ENCODE measurements around the gene RAPGEF2. TPM values are rescaled to one million over a fixed set of nuclear protein-coding genes. Genes with fewer than 3 reads are reported as not detected.

Gene RAPGEF2
- total RNA-seq, 1 experiment from 2014 or later = 23.8 TPM

- intact Hi-C loops (cut with micrococcal nuclease; ENCODE audit: unreplicated experiment) = no loop called here
- Mint-ChIP-seq H3K4me3 (ENCODE audit: low read depth, unreplicated experiment) (no peak overlapping the region), H3K4me1 (ENCODE audit: low read depth, unreplicated experiment) (peaks cover 8% of the 10 kb centered on the region), H3K27ac (ENCODE audit: unreplicated experiment) (no peak overlapping the region), H3K36me3 (ENCODE audit: insufficient read depth, unreplicated experiment) (no peaks in the 10 kb centered on the region), H3K27me3 (ENCODE audit: unreplicated experiment) (no peaks in the 10 kb centered on the region), H3K9me3 (ENCODE audit: low read depth, unreplicated experiment) (no peaks in the 10 kb centered on the region)
- no TSS peak for BruUV-seq (replicated peaks)
- DNase-seq = no peak
- TF ChIP-seq, protein P1, sequence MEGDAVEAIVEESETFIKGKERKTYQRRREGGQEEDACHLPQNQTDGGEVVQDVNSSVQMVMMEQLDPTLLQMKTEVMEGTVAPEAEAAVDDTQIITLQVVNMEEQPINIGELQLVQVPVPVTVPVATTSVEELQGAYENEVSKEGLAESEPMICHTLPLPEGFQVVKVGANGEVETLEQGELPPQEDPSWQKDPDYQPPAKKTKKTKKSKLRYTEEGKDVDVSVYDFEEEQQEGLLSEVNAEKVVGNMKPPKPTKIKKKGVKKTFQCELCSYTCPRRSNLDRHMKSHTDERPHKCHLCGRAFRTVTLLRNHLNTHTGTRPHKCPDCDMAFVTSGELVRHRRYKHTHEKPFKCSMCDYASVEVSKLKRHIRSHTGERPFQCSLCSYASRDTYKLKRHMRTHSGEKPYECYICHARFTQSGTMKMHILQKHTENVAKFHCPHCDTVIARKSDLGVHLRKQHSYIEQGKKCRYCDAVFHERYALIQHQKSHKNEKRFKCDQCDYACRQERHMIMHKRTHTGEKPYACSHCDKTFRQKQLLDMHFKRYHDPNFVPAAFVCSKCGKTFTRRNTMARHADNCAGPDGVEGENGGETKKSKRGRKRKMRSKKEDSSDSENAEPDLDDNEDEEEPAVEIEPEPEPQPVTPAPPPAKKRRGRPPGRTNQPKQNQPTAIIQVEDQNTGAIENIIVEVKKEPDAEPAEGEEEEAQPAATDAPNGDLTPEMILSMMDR (IDR thresholded peaks at IDR 0.05; ENCODE audit: unreplicated experiment) = no peak
- CTCF ChIA-PET = no interaction called here
These were observed 180.1 kb downstream of the RAPGEF2 start for GRCh38 chr4:159282944-159283343.

DNA sequence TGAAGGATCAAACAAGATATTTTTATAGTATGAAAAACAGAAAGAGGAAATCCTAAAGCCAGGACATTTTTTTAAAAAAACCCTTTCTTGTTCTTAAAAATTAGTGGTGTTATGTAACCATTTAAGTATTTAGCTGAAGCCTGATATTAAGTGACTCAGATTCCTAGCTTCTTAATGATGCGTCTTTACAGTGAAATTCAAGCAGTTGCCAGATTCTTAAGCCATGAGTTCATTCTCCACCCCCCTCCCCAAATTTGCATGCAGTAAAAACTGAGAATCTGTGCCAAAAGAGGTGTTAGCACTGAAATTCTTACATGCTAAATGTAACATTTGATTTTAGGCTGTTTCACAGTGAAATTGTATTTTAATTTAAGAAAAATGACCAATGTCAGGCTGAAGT, 180.8 kb downstream of the RAPGEF2 start:
- DNase-seq = no peak
- Mint-ChIP-seq H3K4me3 (ENCODE audit: low read depth, unreplicated experiment) (no peak overlapping the region), H3K4me1 (ENCODE audit: low read depth, unreplicated experiment) (peaks cover 8% of the 10 kb centered on the region), H3K27ac (ENCODE audit: unreplicated experiment) (no peak overlapping the region), H3K27me3 (ENCODE audit: unreplicated experiment) (no peaks in the 10 kb centered on the region), H3K36me3 (ENCODE audit: insufficient read depth, unreplicated experiment) (no peaks in the 10 kb centered on the region), H3K9me3 (ENCODE audit: low read depth, unreplicated experiment) (no peaks in the 10 kb centered on the region)
- intact Hi-C loops (cut with micrococcal nuclease; ENCODE audit: unreplicated experiment) = no loop called here
- TF ChIP-seq, protein P1 (IDR thresholded peaks at IDR 0.05; ENCODE audit: unreplicated experiment) = no peak
- no TSS peak for BruUV-seq (replicated peaks)
- CTCF ChIA-PET = no interaction called here

DNA sequence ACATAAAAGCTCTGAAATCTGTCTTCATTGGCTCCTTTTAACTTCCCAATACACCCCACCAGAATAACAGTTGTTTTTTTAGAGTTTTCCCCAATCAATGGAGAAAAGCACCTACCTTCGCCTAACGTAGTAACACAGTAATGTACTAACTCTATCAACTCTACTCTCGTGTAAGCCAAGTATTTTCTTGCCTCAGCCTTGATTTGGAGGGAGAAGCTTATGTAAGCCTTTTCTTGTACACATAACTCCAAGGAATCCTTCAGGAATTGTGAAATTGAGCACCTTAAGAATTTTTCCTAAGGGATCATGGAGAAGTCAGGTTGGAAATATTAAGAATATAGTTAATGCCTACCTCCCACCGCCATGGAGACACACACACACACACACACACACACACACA, 181.2 kb downstream of the RAPGEF2 start:
- DNase-seq = no peak
- no peak overlapping the region for H3K4me3 Mint-ChIP-seq (ENCODE audit: low read depth, unreplicated experiment)
- CTCF ChIA-PET = no interaction called here
- H3K27me3 Mint-ChIP-seq (ENCODE audit: unreplicated experiment) = no peaks in the 10 kb centered on the region
- BruUV-seq (replicated peaks) = no TSS peak
- H3K36me3 Mint-ChIP-seq (ENCODE audit: insufficient read depth, unreplicated experiment) = no peaks in the 10 kb centered on the region
- no peaks in the 10 kb centered on the region for H3K9me3 Mint-ChIP-seq (ENCODE audit: low read depth, unreplicated experiment)
- H3K4me1 Mint-ChIP-seq (ENCODE audit: low read depth, unreplicated experiment) = peaks cover 8% of the 10 kb centered on the region
- H3K27ac Mint-ChIP-seq (ENCODE audit: unreplicated experiment) = no peak overlapping the region
- TF ChIP-seq, protein P1 (IDR thresholded peaks at IDR 0.05; ENCODE audit: unreplicated experiment) = no peak
- intact Hi-C loops (cut with micrococcal nuclease; ENCODE audit: unreplicated experiment) = no loop called here

DNA sequence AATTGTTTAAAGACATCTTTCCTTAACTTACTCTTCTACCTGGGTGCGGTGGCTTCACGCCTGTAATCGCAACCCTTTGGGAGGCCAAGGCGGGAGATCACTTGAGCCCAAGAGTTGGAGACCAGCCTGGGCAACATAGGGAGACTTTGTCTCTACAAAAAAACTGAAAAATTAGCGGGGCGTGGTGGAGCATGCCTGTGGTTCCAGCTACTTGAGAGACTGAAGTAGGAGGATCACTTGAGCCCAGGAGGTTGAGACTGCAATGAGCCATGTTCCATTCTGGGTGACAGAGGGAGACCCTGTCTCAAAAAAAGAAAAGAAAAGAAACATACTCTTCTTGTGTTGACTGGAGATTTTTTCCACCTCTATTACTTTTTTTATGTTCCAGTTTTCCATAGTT, 181.9 kb downstream of the RAPGEF2 start:
- Mint-ChIP-seq H3K9me3 (ENCODE audit: low read depth, unreplicated experiment) (no peaks in the 10 kb centered on the region), H3K27ac (ENCODE audit: unreplicated experiment) (no peak overlapping the region), H3K4me3 (ENCODE audit: low read depth, unreplicated experiment) (no peak overlapping the region), H3K4me1 (ENCODE audit: low read depth, unreplicated experiment) (peaks cover 8% of the 10 kb centered on the region), H3K27me3 (ENCODE audit: unreplicated experiment) (no peaks in the 10 kb centered on the region), H3K36me3 (ENCODE audit: insufficient read depth, unreplicated experiment) (no peaks in the 10 kb centered on the region)
- intact Hi-C loops (cut with micrococcal nuclease; ENCODE audit: unreplicated experiment) = no loop called here
- CTCF ChIA-PET = no interaction called here
- TF ChIP-seq, protein P1 (IDR thresholded peaks at IDR 0.05; ENCODE audit: unreplicated experiment) = no peak
- no TSS peak for BruUV-seq (replicated peaks)
- DNase-seq = no peak

DNA sequence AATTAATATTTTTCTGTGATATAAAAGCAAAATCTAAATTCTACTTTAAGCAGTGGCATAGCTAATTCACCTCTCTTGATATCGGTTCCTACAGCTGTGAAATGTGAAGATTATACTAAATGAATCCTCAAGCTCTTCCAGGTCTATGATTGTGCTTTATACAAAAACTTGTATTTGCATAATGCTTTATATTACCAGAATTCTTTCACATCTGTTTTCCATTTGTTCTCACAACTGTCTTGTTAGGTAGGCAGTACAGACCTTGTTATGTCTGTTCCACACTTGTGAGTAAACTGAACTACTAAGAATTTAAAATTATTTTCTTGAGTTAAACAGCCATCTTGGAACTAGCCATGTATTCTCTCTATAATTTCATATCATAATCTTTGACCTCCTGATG, 184.9 kb downstream of the RAPGEF2 start:
- H3K36me3 Mint-ChIP-seq (ENCODE audit: insufficient read depth, unreplicated experiment) = no peaks in the 10 kb centered on the region
- H3K4me1 Mint-ChIP-seq (ENCODE audit: low read depth, unreplicated experiment) = peaks cover 11% of the 10 kb centered on the region
- no peak overlapping the region for H3K4me3 Mint-ChIP-seq (ENCODE audit: low read depth, unreplicated experiment)
- H3K27me3 Mint-ChIP-seq (ENCODE audit: unreplicated experiment) = no peaks in the 10 kb centered on the region
- intact Hi-C loops (cut with micrococcal nuclease; ENCODE audit: unreplicated experiment) = no loop called here
- H3K27ac Mint-ChIP-seq (ENCODE audit: unreplicated experiment) = no peak overlapping the region
- CTCF ChIA-PET = no interaction called here
- H3K9me3 Mint-ChIP-seq (ENCODE audit: low read depth, unreplicated experiment) = no peaks in the 10 kb centered on the region
- no peak for DNase-seq
- TF ChIP-seq, protein P1 (IDR thresholded peaks at IDR 0.05; ENCODE audit: unreplicated experiment) = no peak
- BruUV-seq (replicated peaks) = no TSS peak
